GM21529 (cell line): ENCODE results near the gene FARP1.
"Not testable (repeated sequence)": the region's sequence is repeated elsewhere in the genome, so short reads cannot be mapped to it uniquely, and the experiment has no call there.

Experiments used
- ATAC-seq: cut with Tn5 transposase; IDR thresholded peaks from one replicate; pipeline ENCODE4 v1.9.1; 2021; ENCODE audit not compliant: unreplicated experiment

The FARP1 gene

DNA sequence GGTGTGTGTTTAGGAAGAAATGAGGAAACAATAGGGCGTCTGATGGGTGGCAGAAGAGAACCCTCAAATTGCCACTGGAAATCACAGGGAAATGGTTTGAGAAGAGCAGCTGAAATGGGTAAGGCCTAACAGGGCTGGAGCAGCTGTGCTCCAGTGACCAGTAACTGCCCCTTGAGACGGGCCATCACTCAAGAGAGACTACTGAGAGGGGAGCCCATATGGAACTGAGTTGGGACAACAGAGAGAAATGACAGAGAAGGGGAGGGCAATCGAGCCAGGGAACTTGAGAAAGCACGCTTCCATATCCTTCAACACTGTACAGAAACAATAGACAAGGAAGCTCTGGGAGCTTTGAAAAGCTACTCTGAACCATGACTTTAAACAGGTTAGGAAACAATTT is 209.3 kb downstream of the FARP1 start:
- no peak for ATAC-seq

- no peak for ATAC-seq
Observed at GRCh38 chr13:98353750-98354149, 210.9 kb downstream of the FARP1 start.

DNA sequence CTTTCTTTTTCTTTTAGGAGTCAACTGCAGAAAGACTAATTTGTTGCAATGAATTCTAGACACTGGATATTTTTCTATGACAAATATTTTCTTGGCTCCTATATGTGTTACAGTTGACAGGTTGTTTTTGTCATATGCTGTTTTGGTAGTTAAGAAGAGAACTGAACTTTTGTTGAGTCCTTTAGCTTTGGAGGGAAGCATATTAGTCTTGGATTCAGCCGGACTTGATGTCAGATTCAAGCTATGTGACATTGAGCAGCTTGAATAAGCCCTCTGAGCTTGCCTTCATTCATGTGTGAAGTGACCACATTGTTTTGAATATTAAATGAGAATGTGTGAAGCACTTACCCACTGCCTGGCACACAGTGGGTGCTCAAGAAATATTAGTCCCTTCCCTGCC is 216.0 kb downstream of the FARP1 start:
- ATAC-seq, result no peak

- no peak for ATAC-seq
Observed at GRCh38 chr13:98360545-98360944, 217.7 kb downstream of the FARP1 start.

DNA sequence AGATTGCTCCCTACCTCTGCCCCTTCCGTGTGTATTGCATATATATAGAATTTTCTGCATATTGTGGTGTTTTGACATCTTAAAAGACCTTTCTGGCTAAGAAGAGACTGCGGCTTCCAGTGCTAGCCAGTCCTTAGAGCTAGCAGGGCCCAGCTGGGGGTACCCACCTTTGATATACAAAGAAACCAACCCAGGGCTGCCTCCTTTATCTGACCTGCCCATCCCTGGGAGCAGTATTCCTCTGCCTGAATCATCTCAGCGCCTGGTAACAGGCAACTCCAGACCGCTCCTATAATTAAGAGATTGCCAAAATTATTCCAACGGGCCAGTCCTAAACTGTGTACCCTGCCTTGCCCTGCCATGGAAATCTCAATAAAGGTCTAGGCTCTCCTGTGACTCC is 220.4 kb downstream of the FARP1 start:
- ATAC-seq, result no peak

DNA sequence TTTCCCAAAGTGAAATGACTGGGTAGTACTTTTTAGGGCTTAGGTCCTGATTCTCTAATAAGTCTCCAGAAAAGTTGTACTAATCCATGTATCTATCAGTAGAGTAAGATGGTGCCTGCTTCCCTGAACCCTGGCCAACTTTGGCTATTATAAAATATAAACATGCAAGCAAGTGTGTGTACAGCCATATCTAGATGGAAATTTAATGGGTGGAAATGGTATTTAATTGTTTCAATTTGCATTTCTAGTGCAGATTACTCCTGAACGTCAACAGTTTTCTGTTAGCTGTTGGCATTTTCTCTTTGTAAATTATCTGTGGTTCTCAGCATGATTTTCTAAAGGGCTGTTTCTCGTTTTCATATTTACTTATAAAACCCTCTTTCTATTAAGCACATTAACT is 221.3 kb downstream of the FARP1 start:
- no peak for ATAC-seq

- no peak for ATAC-seq
Observed at GRCh38 chr13:98364647-98365046, 221.8 kb downstream of the FARP1 start.

DNA sequence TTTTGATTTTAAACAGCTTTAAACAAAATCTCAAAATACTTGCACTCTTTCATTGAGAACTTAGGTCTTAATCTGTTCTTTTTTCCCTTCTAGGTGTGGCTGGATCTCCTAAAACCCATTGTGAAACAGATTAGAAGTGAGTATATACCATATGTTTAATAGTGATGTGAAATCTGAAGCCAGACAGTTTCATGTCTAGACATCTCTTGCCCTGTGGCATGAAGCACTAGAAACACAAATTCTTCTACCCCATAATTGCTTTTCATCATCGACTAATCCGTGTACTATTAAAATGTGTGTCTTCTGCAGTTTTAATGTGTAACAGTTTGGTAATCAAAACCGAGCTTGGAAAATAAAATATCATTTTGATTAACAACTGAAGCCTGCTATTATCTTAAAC is 222.4 kb downstream of the FARP1 start:
- no peak for ATAC-seq

DNA sequence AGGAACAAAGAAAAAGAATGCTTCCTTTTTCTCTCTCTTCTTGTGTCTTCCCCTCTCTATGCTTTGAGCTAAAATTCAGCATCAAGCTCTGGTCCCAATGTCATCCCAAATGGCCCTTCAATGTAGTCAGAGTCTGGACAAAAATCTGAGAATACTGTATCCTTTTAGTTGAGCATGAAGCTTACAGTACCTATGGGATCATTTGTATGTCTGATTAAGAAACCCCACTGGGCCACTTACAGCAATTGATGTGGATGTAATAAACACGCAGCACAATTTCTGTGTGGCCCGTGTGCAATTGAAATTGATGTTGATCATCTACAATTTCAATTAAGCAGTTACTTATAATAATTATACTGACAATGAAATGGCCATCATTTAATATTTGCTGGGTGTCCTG is 223.1 kb downstream of the FARP1 start:
- no peak for ATAC-seq

GRCh38 chr13:98366443-98366842 is 223.5 kb downstream of the FARP1 start:
- no peak for ATAC-seq

DNA sequence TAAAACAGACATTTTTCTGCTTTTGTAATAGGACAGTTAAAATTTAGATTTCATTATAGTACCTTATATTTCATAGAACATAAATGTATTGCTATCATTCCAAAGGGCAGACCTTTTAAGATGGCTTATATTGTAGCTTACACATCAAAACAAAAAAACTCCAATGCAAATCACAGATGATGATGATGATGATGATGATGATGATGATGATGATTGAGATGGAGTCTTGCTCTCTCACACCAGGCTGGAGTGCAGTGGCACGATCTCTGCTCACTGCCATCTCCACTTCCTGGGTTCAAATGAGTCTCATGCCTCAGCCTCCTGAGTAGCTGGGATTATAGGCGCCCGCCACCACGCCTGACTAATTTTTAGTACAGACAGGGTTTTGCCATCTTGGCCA is 224.1 kb downstream of the FARP1 start:
- ATAC-seq, result no peak

- ATAC-seq, result no peak
Observed at GRCh38 chr13:98368019-98368418, 225.1 kb downstream of the FARP1 start.

DNA sequence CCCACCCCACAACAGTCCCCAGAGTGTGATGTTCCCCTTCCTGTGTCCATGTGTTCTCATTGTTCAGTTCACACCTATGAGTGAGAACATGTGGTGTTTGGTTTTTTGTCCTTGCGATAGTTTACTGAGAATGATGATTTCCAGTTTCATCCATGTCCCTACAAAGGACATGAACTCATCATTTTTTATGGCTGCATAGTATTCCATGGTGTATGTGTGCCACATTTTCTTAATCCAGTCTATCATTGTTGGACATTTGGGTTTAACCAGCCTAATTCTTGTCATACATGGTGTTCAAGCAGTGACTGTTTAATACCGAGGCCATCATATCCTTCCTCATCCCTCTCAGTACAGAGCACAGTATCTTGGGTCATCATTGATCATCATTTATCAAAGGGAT is 226.6 kb downstream of the FARP1 start:
- ATAC-seq, result not testable (repeated sequence)

DNA sequence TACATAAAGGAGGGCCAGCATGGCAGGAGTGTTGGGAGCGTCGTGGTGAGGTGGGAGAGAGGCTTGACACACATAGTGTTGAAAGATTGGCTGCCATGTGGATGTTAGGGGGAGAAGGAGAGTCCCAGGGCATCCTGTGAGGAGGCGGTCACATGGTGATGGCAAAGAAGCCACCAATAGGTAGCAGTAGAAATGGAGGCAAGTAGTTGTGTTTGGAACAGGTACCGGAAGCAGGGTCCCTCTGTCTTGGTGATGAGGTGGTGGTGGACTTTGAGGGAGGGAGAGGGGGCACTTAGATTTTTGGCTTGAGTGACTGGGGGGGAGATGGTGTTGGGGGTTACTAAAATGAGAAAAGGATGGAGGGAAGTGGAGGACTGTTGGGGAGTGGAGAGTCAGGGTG is 227.4 kb downstream of the FARP1 start:
- no peak for ATAC-seq

GRCh38 chr13:98370806-98371515 is 228.1 kb downstream of the FARP1 start:
- no peak for ATAC-seq

DNA sequence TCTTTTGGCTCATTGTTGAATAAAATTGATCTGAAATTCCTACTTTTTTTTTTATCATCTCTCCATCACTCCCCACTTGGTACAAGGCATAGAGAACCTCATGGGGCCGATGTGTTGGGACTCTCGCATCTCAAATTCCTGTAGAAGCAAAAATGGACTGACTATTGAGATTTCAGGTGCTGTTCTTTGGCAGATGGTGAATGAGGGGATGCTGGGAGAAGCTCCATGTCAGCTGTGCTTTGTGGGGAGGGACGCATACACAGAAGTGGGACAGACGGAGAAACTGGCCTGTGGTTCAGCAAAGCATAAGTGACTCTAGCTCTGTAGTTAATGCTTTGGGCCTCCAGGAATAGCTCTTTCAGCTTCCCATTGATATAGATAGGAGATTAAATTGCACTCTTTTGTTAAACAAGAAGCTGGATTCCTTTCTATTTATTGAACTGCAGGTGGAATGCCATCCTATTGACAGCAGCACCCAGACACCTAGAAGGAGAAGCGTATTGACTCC is 228.7 kb downstream of the FARP1 start:
- ATAC-seq, result no peak

DNA sequence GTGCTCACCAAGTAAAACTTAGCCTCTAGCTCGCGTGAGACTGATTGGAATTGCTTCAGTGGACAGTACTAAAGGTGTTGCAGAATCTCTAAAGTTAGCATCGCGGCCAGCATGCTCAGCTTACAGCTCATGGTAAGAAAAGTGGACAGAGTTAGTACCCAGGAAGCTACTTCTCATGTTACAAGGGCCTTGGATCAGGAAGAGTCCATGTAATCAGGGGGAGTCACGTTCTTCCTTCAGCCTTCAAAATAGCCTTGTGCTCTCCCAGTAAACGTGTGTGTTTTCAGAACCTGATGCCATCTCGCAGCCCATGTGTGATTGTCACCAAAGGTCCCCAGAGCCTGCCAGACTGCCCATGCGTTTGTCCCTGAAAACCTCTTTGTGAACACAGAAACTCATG is 230.0 kb downstream of the FARP1 start:
- no peak for ATAC-seq

DNA sequence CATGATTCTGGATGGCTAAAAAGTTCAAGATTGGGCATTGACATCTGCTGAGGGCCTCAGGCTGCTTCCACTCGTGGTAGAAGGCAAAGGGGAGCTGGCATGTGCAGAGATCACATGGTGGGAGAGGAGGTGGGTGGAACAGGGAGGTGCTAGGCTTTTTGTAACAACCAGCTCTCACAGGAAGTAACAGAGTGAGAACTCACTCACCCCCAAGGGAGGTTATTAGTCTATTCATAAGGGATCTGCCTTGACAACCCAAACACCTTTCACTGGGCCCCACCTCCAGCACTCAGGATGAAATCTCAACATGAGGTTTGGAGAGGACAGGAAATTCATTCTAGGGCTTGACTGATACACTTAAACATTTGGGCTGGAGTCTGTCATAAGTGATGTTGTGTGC is 231.9 kb downstream of the FARP1 start:
- no peak for ATAC-seq

DNA sequence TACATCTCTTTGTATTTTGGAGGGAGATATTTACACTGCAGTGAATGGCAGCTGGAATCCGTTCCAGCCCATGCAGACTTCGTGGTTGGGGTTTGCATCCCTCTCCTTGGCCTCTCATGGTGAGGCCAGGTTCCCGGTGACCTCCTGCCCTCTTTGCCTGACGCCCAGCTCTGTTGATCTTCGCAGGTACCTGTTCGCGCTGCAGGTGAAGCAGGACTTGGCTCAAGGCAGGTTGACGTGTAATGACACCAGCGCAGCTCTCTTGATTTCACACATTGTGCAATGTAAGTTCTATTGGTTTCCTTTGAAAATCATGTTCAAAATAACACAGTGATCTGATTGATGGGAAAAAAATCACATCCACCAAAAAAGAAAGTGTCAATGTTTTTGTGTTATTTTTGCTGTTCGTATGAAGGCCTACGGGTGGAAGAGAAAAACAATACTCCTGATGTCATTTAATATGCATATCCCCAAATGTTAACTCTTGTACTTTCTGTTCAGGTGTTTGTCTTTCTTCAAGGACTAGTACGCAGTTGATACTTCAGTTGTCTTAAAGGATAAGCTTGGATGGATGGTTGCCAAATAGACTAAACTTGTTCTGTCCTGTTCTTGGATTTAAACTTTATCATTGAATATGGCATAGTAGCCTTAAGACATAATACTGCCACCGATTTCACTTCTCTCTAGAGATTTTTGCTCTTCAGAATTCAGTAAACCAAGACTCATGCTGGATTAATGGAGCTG is 234.9 kb downstream of the FARP1 start:
- no peak for ATAC-seq

GRCh38 chr13:98384739-98385138 is 241.8 kb downstream of the FARP1 start:
- no peak for ATAC-seq

GRCh38 chr13:98385606-98386005 is 242.7 kb downstream of the FARP1 start:
- no peak for ATAC-seq

GRCh38 chr13:98386637-98387036 is 243.7 kb downstream of the FARP1 start:
- no peak for ATAC-seq

- ATAC-seq, result no peak
Observed at GRCh38 chr13:98389319-98389718, 246.4 kb downstream of the FARP1 start.
